RWPE1 (cell line): Measurements from ENCODE around the gene C9orf85.
"Not testable (repeated sequence)": the region's sequence is repeated elsewhere in the genome, so short reads cannot be mapped to it uniquely, and the experiment has no call there.

Source experiments
- CTCF ChIA-PET: fragments of 350-600 bp; sonication (Branson Sonifier 250); formaldehyde crosslinking; extraction: SDS; loops from one replicate; lab custom pipeline; 2021; lab: Yijun Ruan, JAX
- POLR2A ChIA-PET: fragments of 400-600 bp; formaldehyde crosslinking; extraction: SDS; loops from one replicate; lab custom pipeline; 2020; ENCODE audit warnings: antibody characterized with exemption; ENCODE audit not compliant: low non-redundant PET; lab: Yijun Ruan, JAX
- DNase-seq: peaks from one replicate; pipeline ENCODE4 v3.0.0; 2012; ENCODE audit warnings: low spot score
- H3K27ac ChIP-seq: fragments of 450-650 bp; 2 replicates; pipeline ENCODE4 v1.5.1; 2017
- CTCF ChIP-seq: fragments of 450-650 bp; conservative IDR thresholded peaks from 2 replicates; pipeline ENCODE4 v1.5.1; 2017; ENCODE audit warnings: low read depth, mild to moderate bottlenecking

C9orf85 gene

GRCh38 chr9:71986900-71987299 is 75.5 kb downstream of the C9orf85 start:
- no peak overlapping the region for H3K27ac ChIP-seq
- POLR2A ChIA-PET: no interaction called here
- TF ChIP-seq CTCF: no peak
- no peak for DNase-seq
- CTCF ChIA-PET: interaction anchor here (0.6 to 1.1 kb wide), 4 partner anchors 38 to 1087 kb away, joined by 3 to 5 read pairs (median 4); no protein-coding TSS in a partner anchor

DNA sequence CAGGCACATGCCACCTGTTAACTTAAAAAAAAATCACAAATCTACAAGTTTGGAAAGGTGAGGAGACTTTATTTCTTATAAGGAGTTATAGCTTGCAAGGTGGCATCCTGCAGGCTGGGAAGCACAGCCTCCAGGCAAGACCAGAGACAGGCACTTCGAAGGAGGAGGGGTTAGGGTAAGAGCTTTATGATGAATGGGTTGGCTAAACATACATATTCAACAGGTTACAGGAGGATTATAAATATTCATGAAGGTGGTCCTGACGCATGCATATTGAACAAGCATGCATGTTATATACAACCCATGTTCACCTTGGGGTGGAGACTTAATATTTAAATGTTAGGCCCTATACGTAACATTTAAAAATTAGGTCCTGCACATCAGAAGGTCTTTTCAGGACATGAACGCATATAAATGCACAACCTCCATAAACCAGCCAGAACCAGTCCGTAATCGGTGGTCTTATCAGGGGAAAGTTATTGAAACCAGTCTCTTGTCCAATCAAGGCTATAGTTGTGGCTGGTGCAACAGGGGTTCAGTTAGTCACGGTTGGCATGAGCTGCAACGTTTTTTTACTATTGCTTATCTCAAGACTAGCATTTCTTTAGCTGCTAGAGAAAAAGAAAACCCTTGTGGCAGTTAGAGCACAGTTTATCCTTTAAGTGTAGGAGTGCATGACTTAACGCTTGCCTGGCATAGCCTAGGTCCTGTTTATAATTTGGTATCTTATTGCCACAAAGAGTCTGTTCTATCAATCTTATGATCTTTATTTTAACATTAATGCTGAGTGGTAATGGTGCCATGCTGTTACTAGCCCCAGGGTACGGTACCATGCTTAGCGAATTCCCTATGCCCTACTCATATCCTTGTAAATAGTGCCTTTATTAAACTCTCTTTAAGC is 76.3 kb downstream of the C9orf85 start:
- TF ChIP-seq CTCF: no peak
- DNase-seq: no peak
- ChIA-PET CTCF (interaction anchor here (1.1 kb wide), 1 partner anchor 37 kb away, joined by 5 read pairs; no protein-coding TSS in a partner anchor), POLR2A (no interaction called here)
- no peak overlapping the region for H3K27ac ChIP-seq

- ChIA-PET POLR2A (no interaction called here), CTCF (interaction anchor here (0.5 to 1.4 kb wide), 3 partner anchors 85 to 377 kb away, joined by 3 to 4 read pairs (median 3); no protein-coding TSS in a partner anchor)
- no peak for DNase-seq
- H3K27ac ChIP-seq: no peak overlapping the region
- TF ChIP-seq CTCF: no peak
These were observed 79.0 kb downstream of the C9orf85 start for GRCh38 chr9:71990466-71990865.

DNA sequence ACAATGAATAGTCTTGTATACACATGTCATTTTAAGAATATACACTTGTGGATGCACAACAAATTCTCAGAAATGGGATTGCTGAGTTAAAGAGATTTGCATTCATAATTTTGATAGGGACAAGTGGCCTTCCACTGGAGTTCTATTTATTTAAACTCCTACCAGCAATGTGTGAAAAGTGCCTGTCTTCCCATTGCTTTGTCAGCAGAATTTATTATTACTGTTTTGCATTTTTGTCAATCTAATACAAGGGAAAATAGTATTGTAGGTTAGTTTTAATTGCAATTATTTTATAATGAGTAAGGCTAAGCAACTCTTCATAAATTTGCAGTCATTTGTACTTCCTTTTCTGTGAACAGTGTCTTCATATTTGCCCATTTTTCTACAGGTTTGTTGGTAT is 94.0 kb downstream of the C9orf85 start:
- POLR2A ChIA-PET: no interaction called here
- no peak overlapping the region for H3K27ac ChIP-seq
- CTCF ChIA-PET: interaction anchor here (0.7 kb wide), 1 partner anchor 19 kb away, joined by 3 read pairs; no protein-coding TSS in a partner anchor
- no peak for TF ChIP-seq CTCF
- DNase-seq: no peak

GRCh38 chr9:72006501-72006900 is 95.1 kb downstream of the C9orf85 start:
- TF ChIP-seq CTCF: no peak
- CTCF ChIA-PET: interaction anchor here (0.6 kb wide), 1 partner anchor 370 kb away, joined by 3 read pairs; no protein-coding TSS in a partner anchor
- DNase-seq: no peak
- POLR2A ChIA-PET: no interaction called here
- H3K27ac ChIP-seq: no peak overlapping the region

GRCh38 chr9:72007726-72008125 is 96.3 kb downstream of the C9orf85 start:
- H3K27ac ChIP-seq, DNase-seq, POLR2A ChIA-PET: not testable (repeated sequence)
- CTCF ChIA-PET: interaction anchor here (0.7 kb wide), 1 partner anchor 1870 kb away, joined by 3 read pairs; no protein-coding TSS in a partner anchor
